ENCODE data around the gene UVSSA. TPM values are rescaled to one million over a fixed set of nuclear protein-coding genes. Genes with fewer than 3 reads are reported as not detected.
A peak's percentile ranks its signal among the peaks of the same experiment; 100 is the strongest.

The UVSSA gene
- total RNA-seq, 1 experiment from 2014 or later: 40.4 TPM

DNA sequence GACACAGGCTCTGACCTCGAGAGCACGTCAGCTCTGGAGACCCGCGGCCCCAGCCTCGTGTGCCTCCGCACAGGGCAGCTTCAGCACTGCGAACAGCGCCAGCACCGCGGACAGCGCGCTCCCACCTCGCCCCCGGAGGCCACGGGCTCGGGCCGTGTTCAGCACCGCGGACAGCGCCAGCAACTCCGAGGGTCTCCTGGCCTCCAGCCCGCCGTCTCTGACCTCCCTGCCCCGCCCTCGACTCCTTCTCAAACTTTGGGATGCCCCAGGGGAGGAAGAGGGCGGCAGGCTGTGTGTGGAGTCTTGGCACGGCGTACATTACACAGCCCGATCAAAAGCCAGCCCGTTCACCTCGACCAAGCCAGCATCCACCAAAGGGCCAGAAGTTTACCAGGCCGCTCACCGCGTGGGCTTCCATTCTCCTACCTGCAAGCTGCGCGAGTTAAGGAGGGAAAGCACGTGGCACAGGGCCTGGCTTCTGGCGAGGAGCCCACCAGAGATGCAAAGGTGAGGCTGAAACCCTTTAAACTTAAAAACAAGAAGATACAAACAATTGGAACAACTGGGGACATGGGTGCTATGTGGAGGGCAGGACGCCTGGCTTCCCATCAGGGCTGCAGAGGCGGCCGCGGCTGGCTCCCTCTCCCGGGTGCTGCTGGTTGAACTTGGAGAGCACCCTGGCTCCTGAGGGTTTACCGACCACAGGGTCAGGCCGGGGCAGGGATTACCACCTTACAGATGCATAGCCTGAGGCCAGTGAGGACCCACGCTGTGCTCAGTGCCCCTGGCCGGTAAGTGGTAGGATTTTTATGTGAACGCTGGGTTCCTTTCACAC lies 63.7 kb downstream of the UVSSA start (continued):
- peak; percentile 100 for TF ChIP-seq ETV6 (CRISPR knock-in tag; IDR thresholded peaks at IDR 0.05)
- peak; percentile 99 for TF ChIP-seq ZBTB21 (CRISPR knock-in tag; IDR thresholded peaks at IDR 0.05; ENCODE audit: borderline replicate concordance)
- TF ChIP-seq, protein P1, sequence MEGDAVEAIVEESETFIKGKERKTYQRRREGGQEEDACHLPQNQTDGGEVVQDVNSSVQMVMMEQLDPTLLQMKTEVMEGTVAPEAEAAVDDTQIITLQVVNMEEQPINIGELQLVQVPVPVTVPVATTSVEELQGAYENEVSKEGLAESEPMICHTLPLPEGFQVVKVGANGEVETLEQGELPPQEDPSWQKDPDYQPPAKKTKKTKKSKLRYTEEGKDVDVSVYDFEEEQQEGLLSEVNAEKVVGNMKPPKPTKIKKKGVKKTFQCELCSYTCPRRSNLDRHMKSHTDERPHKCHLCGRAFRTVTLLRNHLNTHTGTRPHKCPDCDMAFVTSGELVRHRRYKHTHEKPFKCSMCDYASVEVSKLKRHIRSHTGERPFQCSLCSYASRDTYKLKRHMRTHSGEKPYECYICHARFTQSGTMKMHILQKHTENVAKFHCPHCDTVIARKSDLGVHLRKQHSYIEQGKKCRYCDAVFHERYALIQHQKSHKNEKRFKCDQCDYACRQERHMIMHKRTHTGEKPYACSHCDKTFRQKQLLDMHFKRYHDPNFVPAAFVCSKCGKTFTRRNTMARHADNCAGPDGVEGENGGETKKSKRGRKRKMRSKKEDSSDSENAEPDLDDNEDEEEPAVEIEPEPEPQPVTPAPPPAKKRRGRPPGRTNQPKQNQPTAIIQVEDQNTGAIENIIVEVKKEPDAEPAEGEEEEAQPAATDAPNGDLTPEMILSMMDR (IDR thresholded peaks at IDR 0.05): no peak
- TF ChIP-seq NFE2L1 (CRISPR knock-in tag; IDR thresholded peaks at IDR 0.05): peak; percentile 100
- TF ChIP-seq, protein P2, sequence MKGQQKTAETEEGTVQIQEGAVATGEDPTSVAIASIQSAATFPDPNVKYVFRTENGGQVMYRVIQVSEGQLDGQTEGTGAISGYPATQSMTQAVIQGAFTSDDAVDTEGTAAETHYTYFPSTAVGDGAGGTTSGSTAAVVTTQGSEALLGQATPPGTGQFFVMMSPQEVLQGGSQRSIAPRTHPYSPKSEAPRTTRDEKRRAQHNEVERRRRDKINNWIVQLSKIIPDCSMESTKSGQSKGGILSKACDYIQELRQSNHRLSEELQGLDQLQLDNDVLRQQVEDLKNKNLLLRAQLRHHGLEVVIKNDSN (CRISPR knock-in tag; IDR thresholded peaks at IDR 0.05): peak; percentile 98
- TF ChIP-seq, protein P3, sequence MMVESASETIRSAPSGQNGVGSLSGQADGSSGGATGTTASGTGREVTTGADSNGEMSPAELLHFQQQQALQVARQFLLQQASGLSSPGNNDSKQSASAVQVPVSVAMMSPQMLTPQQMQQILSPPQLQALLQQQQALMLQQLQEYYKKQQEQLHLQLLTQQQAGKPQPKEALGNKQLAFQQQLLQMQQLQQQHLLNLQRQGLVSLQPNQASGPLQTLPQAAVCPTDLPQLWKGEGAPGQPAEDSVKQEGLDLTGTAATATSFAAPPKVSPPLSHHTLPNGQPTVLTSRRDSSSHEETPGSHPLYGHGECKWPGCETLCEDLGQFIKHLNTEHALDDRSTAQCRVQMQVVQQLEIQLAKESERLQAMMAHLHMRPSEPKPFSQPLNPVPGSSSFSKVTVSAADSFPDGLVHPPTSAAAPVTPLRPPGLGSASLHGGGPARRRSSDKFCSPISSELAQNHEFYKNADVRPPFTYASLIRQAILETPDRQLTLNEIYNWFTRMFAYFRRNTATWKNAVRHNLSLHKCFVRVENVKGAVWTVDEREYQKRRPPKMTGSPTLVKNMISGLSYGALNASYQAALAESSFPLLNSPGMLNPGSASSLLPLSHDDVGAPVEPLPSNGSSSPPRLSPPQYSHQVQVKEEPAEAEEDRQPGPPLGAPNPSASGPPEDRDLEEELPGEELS (CRISPR knock-in tag; IDR thresholded peaks at IDR 0.05): peak; percentile 100
- TF ChIP-seq, protein P4, sequence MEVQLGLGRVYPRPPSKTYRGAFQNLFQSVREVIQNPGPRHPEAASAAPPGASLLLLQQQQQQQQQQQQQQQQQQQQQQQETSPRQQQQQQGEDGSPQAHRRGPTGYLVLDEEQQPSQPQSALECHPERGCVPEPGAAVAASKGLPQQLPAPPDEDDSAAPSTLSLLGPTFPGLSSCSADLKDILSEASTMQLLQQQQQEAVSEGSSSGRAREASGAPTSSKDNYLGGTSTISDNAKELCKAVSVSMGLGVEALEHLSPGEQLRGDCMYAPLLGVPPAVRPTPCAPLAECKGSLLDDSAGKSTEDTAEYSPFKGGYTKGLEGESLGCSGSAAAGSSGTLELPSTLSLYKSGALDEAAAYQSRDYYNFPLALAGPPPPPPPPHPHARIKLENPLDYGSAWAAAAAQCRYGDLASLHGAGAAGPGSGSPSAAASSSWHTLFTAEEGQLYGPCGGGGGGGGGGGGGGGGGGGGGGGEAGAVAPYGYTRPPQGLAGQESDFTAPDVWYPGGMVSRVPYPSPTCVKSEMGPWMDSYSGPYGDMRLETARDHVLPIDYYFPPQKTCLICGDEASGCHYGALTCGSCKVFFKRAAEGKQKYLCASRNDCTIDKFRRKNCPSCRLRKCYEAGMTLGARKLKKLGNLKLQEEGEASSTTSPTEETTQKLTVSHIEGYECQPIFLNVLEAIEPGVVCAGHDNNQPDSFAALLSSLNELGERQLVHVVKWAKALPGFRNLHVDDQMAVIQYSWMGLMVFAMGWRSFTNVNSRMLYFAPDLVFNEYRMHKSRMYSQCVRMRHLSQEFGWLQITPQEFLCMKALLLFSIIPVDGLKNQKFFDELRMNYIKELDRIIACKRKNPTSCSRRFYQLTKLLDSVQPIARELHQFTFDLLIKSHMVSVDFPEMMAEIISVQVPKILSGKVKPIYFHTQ (CRISPR knock-in tag; IDR thresholded peaks at IDR 0.05): peak; percentile 94; the same call in 1 of the 2 replicates
- peak; percentile 98 for TF ChIP-seq CREM (CRISPR knock-in tag; IDR thresholded peaks at IDR 0.05)
- peak; percentile 100 for TF ChIP-seq SMAD3 (CRISPR knock-in tag; IDR thresholded peaks at IDR 0.05; ENCODE audit: borderline replicate concordance)
- TF ChIP-seq JAZF1 (CRISPR knock-in tag; IDR thresholded peaks at IDR 0.05): no peak
- TF ChIP-seq, protein P5, sequence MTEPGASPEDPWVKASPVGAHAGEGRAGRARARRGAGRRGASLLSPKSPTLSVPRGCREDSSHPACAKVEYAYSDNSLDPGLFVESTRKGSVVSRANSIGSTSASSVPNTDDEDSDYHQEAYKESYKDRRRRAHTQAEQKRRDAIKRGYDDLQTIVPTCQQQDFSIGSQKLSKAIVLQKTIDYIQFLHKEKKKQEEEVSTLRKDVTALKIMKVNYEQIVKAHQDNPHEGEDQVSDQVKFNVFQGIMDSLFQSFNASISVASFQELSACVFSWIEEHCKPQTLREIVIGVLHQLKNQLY (CRISPR knock-in tag; IDR thresholded peaks at IDR 0.05): peak; percentile 100
- TF ChIP-seq, protein P6, sequence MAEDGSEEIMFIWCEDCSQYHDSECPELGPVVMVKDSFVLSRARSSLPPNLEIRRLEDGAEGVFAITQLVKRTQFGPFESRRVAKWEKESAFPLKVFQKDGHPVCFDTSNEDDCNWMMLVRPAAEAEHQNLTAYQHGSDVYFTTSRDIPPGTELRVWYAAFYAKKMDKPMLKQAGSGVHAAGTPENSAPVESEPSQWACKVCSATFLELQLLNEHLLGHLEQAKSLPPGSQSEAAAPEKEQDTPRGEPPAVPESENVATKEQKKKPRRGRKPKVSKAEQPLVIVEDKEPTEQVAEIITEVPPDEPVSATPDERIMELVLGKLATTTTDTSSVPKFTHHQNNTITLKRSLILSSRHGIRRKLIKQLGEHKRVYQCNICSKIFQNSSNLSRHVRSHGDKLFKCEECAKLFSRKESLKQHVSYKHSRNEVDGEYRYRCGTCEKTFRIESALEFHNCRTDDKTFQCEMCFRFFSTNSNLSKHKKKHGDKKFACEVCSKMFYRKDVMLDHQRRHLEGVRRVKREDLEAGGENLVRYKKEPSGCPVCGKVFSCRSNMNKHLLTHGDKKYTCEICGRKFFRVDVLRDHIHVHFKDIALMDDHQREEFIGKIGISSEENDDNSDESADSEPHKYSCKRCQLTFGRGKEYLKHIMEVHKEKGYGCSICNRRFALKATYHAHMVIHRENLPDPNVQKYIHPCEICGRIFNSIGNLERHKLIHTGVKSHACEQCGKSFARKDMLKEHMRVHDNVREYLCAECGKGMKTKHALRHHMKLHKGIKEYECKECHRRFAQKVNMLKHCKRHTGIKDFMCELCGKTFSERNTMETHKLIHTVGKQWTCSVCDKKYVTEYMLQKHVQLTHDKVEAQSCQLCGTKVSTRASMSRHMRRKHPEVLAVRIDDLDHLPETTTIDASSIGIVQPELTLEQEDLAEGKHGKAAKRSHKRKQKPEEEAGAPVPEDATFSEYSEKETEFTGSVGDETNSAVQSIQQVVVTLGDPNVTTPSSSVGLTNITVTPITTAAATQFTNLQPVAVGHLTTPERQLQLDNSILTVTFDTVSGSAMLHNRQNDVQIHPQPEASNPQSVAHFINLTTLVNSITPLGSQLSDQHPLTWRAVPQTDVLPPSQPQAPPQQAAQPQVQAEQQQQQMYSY (CRISPR knock-in tag; IDR thresholded peaks at IDR 0.05): peak; percentile 95
- TF ChIP-seq, protein P7, sequence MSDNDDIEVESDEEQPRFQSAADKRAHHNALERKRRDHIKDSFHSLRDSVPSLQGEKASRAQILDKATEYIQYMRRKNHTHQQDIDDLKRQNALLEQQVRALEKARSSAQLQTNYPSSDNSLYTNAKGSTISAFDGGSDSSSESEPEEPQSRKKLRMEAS (CRISPR knock-in tag; IDR thresholded peaks at IDR 0.05): peak; percentile 99
- TF ChIP-seq RELA (CRISPR knock-in tag; IDR thresholded peaks at IDR 0.05; ENCODE audit: borderline replicate concordance): peak; percentile 100
- peak; percentile 100 for TF ChIP-seq ESRRA (CRISPR knock-in tag; IDR thresholded peaks at IDR 0.05; ENCODE audit: borderline replicate concordance)
- peak; percentile 98 for TF ChIP-seq ZNF263 (CRISPR knock-in tag; IDR thresholded peaks at IDR 0.05; ENCODE audit: low read depth)
- no peak for TF ChIP-seq GTF2I (CRISPR knock-in tag; conservative IDR thresholded peaks at IDR 0.05)
- TF ChIP-seq NFYB (CRISPR knock-in tag; conservative IDR thresholded peaks at IDR 0.05; ENCODE audit: low read depth): peak; percentile 92
- peak; percentile 97 for TF ChIP-seq EMX1 (CRISPR knock-in tag; IDR thresholded peaks at IDR 0.05)
- TF ChIP-seq ZNF396 (CRISPR knock-in tag; IDR thresholded peaks at IDR 0.05; ENCODE audit: borderline replicate concordance): peak; percentile 100
- TF ChIP-seq, protein P8, sequence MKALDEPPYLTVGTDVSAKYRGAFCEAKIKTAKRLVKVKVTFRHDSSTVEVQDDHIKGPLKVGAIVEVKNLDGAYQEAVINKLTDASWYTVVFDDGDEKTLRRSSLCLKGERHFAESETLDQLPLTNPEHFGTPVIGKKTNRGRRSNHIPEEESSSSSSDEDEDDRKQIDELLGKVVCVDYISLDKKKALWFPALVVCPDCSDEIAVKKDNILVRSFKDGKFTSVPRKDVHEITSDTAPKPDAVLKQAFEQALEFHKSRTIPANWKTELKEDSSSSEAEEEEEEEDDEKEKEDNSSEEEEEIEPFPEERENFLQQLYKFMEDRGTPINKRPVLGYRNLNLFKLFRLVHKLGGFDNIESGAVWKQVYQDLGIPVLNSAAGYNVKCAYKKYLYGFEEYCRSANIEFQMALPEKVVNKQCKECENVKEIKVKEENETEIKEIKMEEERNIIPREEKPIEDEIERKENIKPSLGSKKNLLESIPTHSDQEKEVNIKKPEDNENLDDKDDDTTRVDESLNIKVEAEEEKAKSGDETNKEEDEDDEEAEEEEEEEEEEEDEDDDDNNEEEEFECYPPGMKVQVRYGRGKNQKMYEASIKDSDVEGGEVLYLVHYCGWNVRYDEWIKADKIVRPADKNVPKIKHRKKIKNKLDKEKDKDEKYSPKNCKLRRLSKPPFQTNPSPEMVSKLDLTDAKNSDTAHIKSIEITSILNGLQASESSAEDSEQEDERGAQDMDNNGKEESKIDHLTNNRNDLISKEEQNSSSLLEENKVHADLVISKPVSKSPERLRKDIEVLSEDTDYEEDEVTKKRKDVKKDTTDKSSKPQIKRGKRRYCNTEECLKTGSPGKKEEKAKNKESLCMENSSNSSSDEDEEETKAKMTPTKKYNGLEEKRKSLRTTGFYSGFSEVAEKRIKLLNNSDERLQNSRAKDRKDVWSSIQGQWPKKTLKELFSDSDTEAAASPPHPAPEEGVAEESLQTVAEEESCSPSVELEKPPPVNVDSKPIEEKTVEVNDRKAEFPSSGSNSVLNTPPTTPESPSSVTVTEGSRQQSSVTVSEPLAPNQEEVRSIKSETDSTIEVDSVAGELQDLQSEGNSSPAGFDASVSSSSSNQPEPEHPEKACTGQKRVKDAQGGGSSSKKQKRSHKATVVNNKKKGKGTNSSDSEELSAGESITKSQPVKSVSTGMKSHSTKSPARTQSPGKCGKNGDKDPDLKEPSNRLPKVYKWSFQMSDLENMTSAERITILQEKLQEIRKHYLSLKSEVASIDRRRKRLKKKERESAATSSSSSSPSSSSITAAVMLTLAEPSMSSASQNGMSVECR (CRISPR knock-in tag; IDR thresholded peaks at IDR 0.05; ENCODE audit: borderline replicate concordance): peak; percentile 100
